AG04450 (cell line): ENCODE measurements around the gene CLCNKA. TPM values are rescaled to one million over a fixed set of nuclear protein-coding genes. Genes with fewer than 3 reads are reported as not detected.

Experiments
- CTCF ChIA-PET: fragments of 300-600, 350-600 bp; formaldehyde crosslinking; extraction: SDS; loops from one replicate; lab custom pipeline; 2022; ENCODE audit warnings: antibody characterized with exemption, inconsistent platforms; lab: Charles Lee
- POLR2A ChIA-PET: fragments of 350-600 bp; formaldehyde crosslinking; extraction: SDS; loops from one replicate; lab custom pipeline; 2021; ENCODE audit warnings: antibody characterized with exemption, inconsistent platforms; lab: Yijun Ruan, JAX
- DNase-seq: peaks from one replicate; pipeline ENCODE4 v3.0.0-alpha.2; 2011; ENCODE audit warnings: low read depth, low spot score
- H3K27ac ChIP-seq: one replicate; pipeline ENCODE4 v1.5.1; 2012; ENCODE audit warnings: low read depth, low read length, control low read depth
- H3K27me3 ChIP-seq: one replicate; pipeline ENCODE4 v1.6.0; 2012; ENCODE audit warnings: low read length; ENCODE audit not compliant: control insufficient read depth, insufficient read depth
- H3K4me3 ChIP-seq: 2 replicates; pipeline ENCODE4 v1.5.1; 2011; ENCODE audit warnings: mild to moderate bottlenecking, low read depth, low read length, control low read depth
- H3K9me3 ChIP-seq: 2 replicates; pipeline ENCODE4 v1.5.1; 2012; ENCODE audit warnings: low read length; ENCODE audit not compliant: control insufficient read depth, insufficient read depth
- polyA plus RNA-seq: library from polyadenylated mRNA; depleted of rRNA; stranded (reverse); fragments of >200 nt; gene quantifications from 2 replicates; pipeline ENCODE4 v1.2.3, GENCODE V29; 2011
- TF ChIP-seq, protein P1 (sequence below): IDR thresholded peaks from 2 replicates; pipeline ENCODE4 v1.5.1; 2011; ENCODE audit warnings: low read depth, low read length, control low read depth, inconsistent platforms

The CLCNKA gene
- polyA plus RNA-seq, 1 experiment: not detected

- no peak overlapping the region for H3K27ac ChIP-seq
Measured at GRCh38 chr1:16013220-16013907, 8.5 kb upstream of the CLCNKA start.

DNA sequence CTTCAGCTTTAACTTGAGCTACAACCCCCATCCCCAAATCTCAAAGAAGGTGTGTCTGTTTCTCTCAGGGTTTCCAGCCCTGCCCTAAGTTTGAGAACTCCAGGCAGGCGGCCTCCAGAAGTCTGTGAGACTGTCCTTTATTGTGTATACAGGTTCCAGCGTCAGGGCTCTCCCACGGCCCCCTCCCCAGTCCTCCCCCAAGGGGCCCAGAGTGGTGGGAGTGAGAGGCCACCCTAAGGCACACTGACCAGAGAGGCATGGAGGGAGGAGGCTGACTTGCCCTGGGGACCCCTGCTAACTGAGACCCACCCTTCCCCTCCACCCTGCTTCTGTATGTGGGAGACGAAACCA lies 8.0 kb upstream of the CLCNKA start:
- Histone ChIP-seq H3K9me3 (peaks cover 6% of the 10 kb centered on the region; the same call in 1 of the 2 replicates), H3K27me3 (no peaks in the 10 kb centered on the region), H3K4me3 (no peak overlapping the region), H3K27ac (no peak overlapping the region)
- POLR2A ChIA-PET: interaction anchor here (0.5 kb wide), 1 partner anchor 224 kb away, joined by 3 read pairs; no protein-coding TSS in a partner anchor
- TF ChIP-seq, protein P1, sequence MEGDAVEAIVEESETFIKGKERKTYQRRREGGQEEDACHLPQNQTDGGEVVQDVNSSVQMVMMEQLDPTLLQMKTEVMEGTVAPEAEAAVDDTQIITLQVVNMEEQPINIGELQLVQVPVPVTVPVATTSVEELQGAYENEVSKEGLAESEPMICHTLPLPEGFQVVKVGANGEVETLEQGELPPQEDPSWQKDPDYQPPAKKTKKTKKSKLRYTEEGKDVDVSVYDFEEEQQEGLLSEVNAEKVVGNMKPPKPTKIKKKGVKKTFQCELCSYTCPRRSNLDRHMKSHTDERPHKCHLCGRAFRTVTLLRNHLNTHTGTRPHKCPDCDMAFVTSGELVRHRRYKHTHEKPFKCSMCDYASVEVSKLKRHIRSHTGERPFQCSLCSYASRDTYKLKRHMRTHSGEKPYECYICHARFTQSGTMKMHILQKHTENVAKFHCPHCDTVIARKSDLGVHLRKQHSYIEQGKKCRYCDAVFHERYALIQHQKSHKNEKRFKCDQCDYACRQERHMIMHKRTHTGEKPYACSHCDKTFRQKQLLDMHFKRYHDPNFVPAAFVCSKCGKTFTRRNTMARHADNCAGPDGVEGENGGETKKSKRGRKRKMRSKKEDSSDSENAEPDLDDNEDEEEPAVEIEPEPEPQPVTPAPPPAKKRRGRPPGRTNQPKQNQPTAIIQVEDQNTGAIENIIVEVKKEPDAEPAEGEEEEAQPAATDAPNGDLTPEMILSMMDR: no peak
- no peak for DNase-seq
- CTCF ChIA-PET: no interaction called here

More at GRCh38 chr1:16013220-16013907, 8.5 kb upstream of the CLCNKA start:
- TF ChIP-seq, protein P1: no peak
- peaks cover 6% of the 10 kb centered on the region; the same call in 1 of the 2 replicates for H3K9me3 ChIP-seq
- no peak for DNase-seq
- H3K4me3 ChIP-seq: peak overlapping the region; percentile 40
- H3K27me3 ChIP-seq: no peaks in the 10 kb centered on the region
- ChIA-PET CTCF (no interaction called here), POLR2A (interaction anchor here (0.5 kb wide), 1 partner anchor 225 kb away, joined by 3 read pairs; no protein-coding TSS in a partner anchor)

DNA sequence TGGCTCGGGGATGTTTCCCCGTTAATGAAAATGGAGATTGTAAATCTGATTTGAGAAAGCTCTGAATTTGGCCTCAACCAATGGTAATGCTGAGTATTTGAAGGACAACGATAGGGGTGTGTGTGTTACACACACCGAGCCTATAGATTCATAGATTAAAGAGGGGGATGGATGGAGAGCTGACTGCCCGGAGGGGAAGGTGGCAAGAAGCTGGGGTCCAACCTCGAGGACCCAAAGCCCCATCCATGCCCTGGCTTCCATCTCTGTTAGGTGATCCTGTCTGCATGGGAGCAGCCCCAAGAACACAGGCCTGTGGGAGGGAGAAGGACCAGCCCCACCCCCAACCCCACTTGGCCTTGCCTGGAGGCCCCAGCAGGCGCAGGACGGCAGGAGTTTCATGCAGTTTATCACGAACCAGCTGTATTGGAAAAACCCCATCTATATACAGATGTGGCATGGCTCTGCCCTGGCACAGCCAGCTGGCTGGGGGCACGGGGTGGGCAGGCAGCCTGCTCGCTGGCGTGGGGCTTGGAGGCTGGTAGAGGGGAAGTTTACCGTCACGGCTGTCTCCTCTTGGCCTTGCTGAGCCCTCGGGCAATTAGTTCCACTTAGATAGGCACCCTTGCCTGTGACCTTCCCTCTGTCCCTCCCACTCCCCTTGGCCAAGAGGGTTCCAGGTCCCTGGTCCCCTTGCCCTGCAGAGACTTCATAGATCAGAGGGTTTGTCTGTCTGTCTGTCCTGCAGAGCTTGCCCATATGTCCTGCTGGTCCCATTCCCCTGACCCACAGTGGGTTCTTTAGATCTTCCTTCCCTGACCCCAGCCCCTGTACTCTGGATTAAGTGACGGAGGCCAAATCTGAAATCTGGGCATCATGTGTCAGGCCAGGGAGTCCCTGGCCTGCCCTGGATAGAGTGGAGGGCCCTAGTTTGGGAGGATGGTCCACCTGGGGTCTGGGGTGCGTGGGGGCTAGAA lies 7.0 kb upstream of the CLCNKA start:
- Histone ChIP-seq H3K4me3 (no peak overlapping the region), H3K27me3 (no peaks in the 10 kb centered on the region), H3K9me3 (peaks cover 6% of the 10 kb centered on the region; the same call in 1 of the 2 replicates), H3K27ac (no peak overlapping the region)
- POLR2A ChIA-PET: no interaction called here
- CTCF ChIA-PET: no interaction called here
- TF ChIP-seq, protein P1: no peak
- DNase-seq: no peak

DNA sequence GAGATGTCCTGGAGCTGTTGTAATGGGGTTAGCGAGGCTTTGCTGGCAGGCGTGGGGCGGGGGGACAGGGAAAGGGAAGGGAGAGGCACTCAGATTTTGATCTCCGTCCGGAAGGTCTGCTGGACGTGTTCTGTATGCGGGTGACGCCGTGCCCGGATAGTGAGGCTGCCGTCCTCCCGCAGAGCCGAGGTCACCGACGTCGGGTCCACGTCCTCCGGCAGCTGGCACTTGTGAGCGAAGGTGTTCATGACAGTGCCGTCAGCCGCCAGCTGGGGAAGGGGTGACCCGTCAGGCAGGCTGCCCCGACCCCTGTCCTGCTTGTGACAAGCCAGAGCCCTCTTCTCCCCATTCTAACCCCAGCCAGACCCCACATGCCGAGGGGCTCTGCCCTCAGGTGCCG lies 6.3 kb upstream of the CLCNKA start:
- Histone ChIP-seq H3K4me3 (no peak overlapping the region), H3K9me3 (peaks cover 6% of the 10 kb centered on the region; the same call in 1 of the 2 replicates), H3K27me3 (no peaks in the 10 kb centered on the region), H3K27ac (no peak overlapping the region)
- CTCF ChIA-PET: no interaction called here
- POLR2A ChIA-PET: no interaction called here
- TF ChIP-seq, protein P1: no peak
- no peak for DNase-seq
